Measurements from ENCODE around the gene LTBP3.

LTBP3 gene

DNA sequence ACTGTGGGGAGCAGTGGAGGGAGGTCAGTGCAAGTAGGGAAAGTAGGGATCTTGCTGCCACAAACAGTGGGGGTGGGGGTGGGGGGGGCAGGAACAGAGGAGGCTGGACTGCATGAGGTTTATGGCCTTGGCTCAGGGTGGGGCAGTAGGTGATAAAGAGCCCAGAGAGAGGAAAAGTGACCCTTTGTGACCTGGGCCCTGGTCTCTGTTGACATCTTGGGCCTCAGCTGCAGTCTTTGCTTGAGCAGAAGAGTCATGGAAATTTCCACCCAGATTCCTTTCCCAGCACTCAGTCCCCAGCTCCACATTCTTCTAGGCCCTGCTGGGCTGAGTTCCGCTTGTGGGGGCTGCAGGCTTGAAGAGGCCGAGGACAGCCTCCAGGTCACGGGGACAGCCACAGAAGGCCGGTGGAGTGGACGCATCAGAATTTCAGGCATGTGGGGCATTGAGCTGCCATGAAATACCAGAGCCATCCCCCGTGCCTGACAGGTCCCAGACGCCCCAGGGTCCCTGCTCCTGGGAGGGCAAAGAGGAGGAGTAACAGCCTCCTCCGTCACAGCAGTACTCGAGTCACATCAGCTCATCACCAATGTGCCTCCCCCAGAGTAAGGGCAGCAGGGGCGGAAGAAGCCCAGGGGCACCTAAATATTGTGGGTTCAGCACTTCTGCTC is 69.0 kb downstream of the LTBP3 start:
- Mint-ChIP-seq H3K27ac (peak overlapping the region; percentile 98 to 100 (median 100)), H3K4me3 (peak overlapping the region; percentile 45 to 68 (median 60)), H3K27me3 (ENCODE audit: low read depth) (peaks cover 3% of the 10 kb centered on the region), H3K4me1 (peaks cover 83% of the 10 kb centered on the region), H3K36me3 (ENCODE audit: low read depth) (no peaks in the 10 kb centered on the region), H3K9me3 (no peaks in the 10 kb centered on the region)
- TF ChIP-seq, protein P1, sequence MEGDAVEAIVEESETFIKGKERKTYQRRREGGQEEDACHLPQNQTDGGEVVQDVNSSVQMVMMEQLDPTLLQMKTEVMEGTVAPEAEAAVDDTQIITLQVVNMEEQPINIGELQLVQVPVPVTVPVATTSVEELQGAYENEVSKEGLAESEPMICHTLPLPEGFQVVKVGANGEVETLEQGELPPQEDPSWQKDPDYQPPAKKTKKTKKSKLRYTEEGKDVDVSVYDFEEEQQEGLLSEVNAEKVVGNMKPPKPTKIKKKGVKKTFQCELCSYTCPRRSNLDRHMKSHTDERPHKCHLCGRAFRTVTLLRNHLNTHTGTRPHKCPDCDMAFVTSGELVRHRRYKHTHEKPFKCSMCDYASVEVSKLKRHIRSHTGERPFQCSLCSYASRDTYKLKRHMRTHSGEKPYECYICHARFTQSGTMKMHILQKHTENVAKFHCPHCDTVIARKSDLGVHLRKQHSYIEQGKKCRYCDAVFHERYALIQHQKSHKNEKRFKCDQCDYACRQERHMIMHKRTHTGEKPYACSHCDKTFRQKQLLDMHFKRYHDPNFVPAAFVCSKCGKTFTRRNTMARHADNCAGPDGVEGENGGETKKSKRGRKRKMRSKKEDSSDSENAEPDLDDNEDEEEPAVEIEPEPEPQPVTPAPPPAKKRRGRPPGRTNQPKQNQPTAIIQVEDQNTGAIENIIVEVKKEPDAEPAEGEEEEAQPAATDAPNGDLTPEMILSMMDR (IDR thresholded peaks at IDR 0.05; ENCODE audit: unreplicated experiment in 3 of 3), result no peak

Measured in nephron (organoid).